Inflammatory macrophage treated with lipopolysaccharide for 1 hour (primary cell): ENCODE data around the gene TMEM174.
A peak's percentile ranks its signal among the peaks of the same experiment; 100 is the strongest.
"Not testable (repeated sequence)": the region's sequence is repeated elsewhere in the genome, so short reads cannot be mapped to it uniquely, and the experiment has no call there.

Experiments
- DNase-seq, 2 donors: peaks; one replicate each; pipeline ENCODE4 v3.0.0-alpha.2; 2020 to 2022

The TMEM174 gene

DNA sequence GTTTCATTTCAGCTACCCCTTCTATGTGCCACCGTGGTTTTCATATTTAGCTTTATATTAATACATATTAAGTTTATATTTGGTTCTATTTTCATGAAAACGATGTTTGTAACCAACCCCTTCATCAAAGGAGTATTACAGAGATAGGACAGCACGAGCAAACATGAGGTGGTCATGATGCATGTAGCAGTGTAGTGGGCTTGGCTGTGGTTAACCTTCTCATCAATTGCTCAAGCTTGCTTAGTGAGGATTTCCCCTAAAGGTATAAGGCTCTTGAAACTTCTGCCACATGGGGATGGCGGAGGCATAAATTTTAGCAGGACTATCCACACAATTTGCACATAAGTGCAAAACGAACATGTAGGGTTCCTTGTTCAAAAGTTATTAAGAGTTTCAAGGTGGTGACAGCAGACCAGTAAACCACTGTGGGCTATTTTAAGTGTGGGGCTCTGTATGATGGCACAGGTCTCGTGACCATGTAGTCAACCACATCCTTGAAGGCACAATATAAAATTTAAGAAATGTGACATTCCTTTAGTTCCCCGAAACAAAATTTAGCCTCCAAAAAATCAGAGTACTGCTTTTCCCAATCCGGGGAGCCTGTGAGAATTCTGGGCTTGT, 24.8 kb downstream of the TMEM174 start:
- no peak for DNase-seq

DNA sequence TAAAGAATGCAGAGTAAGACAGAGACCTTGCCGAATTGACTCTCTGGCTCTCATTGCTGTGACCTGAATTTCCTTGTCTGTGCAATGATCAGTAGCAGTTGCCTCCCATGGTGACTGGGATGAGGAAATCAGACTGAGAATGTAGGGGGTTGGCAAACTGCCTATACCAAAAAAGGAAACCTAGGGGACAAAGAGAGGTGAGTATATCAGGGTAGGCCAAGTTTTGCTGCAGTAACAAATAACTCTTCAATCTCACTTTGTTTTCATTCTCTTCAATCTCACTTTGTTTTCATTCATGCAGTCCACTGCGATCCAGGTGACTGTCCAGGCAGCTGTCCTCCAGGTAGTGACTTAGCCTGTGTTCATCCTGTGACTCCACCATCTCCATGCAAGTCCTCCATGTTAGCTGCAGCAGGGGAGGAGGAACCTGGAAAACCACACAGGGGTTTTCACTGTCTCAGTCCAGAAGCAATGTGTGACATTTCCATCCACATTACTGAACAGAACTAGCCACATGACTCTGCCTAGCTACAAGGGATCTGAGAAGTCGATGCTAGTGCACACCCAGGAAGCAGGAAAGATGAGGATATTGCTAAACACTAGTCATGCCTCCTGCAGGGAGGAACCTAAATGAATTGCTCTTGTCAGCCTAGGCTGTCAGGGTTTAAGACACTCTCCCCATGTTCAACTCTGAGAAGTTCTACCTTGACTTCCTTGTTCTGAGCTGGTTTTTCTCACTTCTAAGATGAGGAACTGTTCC, 26.0 kb downstream of the TMEM174 start:
- peak; percentile 1 to 2 for DNase-seq

DNA sequence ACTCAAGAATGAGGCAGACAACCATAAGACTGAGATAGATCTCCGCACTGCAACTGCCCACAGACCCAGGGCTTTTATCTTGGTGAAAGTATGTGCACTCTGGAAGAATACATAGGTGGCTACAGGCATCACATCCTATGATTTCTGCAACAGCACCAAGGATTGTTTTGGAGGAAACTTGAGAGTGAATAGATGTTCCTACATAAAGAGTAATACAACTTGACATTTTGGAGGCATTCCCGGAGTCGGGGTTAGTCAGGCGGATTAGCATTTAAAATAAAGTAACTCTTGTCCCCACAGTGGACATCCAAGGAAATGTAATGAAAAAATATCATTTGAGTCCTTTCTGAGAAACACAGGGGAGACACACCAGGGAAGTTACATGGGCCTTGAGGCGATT, 26.7 kb downstream of the TMEM174 start:
- DNase-seq = no peak

DNA sequence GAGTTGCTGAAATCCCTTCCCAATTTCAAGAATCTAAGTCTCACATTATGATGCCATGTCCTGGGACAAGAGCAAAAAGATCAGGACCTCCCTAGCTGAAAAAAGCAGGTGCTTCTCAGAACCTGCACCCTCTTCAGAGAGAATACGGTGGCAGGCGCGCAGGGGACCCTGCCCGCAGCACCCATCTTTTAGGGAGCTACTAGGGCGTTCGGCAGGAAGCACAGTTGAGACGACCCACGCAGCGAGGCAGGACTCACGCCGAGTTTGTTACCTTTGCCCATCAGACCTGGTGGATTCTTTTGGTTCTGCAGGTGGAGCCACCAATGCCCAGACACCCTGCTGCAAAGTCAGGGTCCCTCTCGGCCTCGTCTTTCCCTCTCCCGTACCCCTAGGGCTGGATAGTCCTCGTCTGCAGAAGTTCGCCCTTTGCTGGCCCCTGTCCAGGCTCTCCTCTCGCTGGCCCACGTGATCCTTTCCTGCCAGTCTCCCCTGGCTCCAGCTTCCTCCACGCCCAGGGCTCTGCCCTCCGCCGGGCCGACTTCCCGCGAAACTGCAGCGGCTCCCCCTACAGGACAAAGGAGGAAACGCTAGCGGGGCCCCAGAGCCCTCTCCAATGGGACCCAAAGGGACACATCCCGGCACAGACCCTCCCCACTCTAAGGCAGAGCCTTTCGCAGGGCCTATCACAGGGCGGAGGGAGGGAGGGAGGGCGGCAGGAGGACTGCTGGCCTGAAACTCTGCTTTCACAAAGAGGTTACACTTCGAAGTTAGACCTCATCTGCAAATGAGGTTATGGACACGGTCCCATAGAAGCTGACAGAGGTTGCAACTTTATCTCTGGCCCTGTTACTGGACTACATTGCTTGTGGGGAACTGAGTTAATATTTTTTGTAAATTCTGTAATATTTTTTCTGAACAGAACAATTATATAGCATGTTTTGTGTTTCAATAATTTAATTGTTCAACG, 28.8 kb downstream of the TMEM174 start:
- DNase-seq = peak; percentile 17 to 54

DNA sequence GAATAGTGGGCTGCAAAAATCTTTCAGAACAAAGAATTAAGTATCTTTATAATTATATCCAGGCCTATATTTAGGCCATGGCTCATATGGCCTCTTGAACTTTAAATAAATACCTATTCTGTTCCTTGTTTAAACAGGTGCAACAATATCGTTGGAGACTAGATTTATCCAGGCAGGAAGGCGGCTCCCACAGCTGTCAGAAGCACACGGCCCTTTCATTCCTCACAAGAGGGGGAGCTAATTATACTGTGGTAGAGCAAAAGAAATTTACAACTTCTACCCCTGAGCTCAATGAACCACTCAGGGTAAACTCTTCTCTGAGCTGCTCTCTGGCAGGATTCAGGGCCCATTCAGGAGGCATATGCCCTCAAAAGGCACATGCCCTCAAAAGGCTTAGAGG, 31.3 kb downstream of the TMEM174 start:
- DNase-seq = no peak

DNA sequence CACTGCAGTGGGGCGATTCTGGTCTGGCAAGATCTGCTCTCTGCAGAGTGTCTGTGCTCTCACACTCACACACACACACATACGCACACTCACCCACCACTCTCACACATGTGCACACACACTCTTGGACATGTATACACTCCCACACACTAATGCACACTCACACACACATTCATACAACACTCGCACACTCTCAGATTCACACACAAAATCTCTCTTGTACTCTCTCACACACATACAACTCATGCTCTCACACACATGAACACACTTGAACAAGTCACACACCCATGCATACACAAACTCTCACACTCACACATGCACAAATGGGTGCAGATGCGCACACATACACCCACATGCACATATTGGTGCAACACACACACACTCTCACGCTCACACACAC, 31.7 kb downstream of the TMEM174 start:
- no peak for DNase-seq

DNA sequence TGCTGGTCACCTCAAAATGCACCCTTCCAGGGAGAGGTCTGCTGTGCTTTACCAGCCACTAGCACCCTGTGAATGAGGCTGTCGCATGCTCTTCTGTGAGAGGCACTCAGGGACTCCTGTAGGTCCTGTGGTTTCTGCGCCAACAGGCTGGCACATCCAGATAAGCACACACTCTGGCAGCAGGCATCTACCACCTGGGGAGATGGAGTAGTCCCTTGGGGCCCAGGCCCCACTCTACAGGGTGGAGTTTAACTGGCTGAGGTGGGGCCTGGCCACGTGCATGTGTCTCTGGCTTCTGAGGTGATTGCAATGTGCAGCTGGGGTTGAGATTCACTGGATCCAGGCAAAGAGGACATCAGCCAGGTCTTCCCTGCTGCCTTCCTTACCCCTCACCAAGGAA, 32.3 kb downstream of the TMEM174 start:
- no peak for DNase-seq

DNA sequence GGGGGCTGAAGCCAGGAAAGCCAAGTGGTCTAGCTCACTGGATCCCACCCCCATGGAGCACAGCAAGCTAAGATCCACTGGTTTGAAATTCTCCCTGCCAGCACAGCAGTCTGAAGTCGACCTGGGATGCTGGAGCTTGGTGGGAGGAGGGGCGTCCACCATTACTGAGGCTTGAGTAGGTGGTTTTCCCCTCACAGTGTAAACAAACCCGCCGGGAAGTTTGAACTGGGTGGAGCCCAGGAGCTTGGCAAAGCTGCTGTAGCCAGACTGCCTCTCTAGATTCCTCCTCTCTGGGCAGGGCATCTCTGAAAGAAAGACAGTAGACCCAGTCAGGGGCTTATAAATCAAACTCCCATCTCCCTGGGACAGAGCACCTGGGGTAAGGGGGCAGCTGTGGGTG, 34.2 kb downstream of the TMEM174 start:
- DNase-seq = not testable (repeated sequence)

DNA sequence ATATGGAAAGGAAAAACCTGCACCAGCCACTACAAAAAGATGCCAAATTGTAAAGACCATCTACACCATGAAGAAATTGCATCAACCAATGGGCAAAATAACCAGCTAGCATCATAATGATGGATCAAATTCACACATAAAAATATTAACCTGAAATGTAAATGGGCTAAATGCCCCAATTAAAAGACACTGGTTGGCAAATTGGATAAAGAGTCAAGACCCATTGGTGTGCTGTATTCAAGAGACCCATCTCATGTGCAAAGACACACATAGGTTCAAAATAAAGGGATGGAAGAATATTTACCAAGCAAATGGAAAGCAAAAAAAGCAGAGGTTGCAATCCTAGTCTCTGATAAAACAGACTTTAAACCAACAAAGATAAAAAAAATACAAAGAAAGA, 36.1 kb downstream of the TMEM174 start:
- not testable (repeated sequence) for DNase-seq

DNA sequence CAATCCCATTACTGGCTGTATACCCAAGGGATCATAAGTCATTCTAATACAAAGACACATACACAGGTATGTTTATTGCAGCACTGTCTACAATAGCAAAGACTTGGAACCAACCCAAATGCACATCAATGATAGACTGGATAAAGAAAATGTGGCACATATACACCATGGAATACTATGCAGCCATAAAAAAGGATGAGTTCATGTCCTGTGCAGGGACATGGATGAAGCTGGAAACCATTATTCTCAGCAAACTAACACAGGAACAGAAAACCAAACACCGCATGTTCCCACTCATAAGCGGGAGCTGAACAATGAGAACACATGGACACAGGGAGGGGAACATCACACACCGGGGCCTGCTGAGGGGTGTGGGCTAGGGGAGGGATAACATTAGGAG, 39.7 kb downstream of the TMEM174 start:
- DNase-seq = not testable (repeated sequence)

DNA sequence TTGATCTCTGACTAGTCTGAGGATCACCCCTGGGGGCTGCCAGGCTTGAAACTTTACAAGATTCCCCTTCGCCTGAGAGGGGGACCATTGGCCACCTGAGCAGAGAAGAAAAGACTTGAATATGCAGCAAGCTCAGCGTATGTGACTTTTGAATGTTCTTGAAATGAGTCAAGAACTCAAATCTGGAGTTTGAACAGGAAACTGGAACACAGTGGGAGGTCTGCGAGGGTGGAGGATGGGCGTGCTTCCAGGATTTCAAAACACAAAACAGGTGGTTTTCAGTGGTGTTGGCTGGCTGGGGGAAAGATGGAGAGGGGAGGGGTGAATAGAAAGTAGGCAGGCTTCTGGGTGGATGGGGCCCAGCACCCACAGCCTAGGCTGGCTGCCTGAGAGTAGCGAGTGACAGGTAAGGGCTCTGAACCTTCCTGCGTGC, 40.6 kb downstream of the TMEM174 start:
- DNase-seq = no peak

DNA sequence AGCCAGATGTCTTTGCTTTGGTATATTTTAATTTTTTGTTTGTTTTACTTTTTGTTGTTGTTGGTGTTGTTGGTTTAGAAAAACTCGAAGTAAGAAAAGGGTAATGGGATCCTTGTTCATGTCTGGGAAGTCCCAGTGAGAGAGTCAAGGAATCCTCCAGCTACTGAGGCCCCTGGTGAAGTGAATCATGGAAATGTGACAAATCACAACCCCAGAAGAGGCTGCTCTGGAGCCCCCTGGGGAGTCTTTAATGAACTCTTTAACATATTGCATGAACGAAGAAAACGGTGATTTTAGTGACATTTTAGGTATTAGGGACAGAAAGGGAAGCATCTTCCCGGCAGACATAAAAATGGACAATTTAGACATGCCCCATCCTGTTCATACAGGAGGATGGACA, 41.3 kb downstream of the TMEM174 start:
- no peak for DNase-seq

DNA sequence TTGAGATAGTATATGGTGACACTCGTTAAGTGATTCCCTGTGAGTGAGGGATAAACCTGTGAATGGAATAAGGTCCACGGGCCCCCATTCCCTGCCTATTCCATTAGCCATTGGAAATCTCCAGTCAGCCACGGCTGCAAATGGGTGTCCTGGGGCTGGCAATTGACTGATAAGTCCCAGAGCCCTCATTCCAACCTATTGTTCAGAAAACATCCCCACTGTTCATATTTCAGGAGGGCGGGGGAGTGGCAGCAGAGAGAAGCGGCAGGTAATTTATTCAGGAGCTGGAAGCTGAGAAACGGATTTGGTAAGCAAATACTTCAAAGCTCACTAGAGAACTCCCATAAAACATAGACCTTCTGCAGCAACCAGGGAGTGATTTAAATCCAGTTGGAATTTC, 42.0 kb downstream of the TMEM174 start:
- no peak for DNase-seq

DNA sequence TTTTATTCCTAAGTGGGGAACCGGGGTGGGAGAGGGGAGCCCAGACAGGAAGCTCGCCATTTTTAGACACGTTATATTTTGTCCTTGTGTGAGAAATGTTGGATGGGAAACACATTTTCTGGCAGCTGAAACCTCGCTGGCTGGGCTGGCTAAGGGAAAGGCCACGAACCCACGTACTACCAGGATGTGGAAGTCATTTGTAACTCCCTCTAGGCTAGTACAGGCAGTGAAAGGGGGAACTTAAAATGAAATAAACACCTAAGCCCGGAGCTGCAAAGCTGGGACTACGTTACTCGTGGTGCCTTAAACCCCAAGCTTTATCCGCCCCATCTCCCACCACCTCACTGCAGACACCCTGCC, 42.5 kb downstream of the TMEM174 start:
- peak; percentile 15 to 26 for DNase-seq

DNA sequence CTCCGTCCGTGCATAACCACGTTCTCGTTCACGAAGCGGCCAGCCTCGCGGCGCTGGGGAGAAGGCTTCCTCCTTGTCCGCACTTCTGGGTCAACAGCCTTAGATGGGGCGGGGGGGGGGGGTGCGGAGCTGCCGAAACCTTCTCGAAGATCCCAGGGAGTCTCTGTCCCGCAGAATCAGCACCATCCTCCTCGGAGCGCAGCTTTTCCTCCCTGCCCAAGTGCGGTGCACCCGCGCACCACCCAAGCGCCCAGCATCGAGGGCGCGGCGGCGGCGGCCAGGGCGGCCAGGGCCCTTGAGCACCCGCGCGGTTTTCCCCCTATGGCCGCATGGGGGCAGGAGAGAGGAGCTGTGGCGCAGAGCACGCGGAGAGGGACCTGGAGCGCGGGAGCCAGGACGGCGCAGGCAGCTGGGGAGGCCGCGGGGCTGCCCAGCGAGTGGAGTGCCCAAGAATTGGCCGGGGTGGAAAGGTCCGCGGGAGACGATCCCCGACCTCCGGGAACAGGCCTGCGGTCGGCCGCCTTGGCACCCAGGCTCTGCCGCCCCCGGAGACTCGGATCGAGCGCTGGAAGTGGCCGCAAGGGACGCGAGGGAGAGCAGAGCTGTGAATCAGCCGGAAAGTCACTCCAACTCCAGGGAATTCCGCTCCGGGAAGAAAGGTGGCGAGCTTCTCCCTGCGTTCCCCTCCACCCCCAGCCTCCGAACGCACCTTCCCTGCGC, 43.1 kb downstream of the TMEM174 start:
- DNase-seq = peak; percentile 26 to 70

DNA sequence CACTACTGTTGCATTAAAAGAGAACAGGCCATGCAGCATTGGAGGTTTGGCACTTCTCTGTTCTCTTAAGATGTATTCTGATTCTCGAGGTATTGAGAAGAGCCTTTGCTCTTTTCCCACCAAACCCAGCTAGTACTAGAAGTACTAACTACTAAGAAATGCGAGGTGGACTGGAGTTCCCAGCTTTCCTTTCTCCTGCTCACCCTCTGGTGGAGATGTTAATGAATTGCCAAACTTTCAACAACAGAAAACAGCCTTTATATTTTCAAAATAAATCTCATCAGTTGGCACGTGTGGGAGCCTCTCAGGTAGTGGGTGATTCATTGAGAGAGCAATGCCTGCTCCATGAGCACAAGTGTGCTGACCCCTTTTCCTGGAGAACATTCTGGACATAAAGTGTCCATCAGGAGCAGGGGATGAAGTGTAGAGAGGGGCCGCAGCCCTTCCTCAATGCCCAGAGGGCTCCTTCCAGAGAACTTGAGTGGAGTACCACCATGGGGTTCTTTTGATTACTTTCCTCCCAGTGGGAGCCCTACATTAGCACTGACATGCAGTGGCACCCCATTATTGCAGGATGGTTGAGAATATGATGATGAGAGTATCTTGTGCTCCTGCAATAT, 45.7 kb downstream of the TMEM174 start:
- DNase-seq = no peak

DNA sequence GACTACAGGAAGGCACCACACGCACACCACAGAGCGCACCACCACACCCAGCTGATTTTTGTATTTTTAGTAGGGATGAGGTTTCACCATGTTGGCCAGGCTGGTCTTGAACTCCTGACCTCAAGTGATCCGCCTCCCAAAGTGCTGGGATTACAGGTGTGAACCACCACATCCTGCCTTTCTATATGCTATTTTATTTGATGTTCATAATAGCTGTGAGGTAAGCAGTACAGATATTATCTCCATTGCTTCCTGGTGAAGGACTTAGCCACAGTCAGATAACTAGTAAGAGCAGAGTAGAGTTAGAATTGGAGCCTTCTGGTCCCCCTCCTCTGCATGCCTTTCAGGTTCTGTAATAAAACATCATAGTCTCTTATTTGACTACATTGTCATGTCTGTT, 46.3 kb downstream of the TMEM174 start:
- not testable (repeated sequence) for DNase-seq

DNA sequence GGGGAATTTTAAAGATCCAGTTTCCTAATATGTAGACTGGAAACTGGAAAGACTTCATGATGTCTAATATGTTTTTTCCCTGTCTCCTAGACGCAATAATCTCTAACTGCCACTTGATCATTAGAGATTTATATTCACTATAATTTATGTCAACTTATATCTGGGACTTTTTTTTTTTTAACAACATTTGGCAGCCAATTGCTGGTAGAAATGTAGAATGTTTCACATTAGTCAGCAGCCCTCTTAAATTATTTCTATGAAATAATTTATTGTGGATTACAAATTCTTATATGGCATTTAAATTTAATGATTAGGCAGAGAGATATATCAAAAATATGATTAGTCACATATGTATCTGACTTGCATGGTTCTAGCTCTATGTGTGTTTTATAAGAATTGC, 48.2 kb downstream of the TMEM174 start:
- no peak for DNase-seq

DNA sequence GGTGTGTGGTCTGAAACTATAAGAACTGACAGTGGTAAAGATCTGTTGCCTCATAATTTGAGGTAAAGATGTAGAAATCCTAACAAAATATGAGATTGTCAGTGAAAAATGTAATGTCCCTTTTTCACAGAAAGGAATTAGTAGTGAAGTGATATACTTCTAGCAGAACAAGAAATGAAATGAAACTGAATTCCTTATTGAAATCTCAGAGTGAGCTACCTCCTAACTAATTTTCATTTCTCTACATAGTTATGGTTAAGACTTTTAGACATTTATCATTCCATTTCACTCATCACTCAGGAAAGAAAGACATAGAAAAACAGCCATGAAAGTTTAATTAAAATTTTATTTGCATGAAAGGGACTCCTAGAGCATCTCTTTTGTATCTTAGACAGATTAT, 48.7 kb downstream of the TMEM174 start:
- DNase-seq = no peak

DNA sequence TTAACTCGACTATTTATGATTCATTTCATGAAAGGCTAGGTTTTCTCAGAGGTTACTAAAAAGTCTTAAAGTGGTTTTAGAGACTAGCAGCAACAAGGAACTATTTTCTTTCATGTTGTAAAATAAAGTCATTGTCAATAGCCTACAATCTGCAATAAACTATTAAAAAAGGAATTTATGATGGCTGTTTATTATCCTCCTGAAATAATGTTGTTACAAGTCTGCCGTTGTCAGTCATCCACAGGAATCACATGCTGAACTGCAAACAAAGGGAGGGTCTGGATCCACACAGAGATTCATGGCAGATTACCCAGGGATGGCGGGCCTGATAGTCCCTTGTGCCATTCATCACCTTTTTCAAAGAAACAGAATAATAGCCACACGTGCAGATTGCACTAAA, 49.2 kb downstream of the TMEM174 start:
- no peak for DNase-seq
